M059J (cell line): ENCODE measurements around the gene EEF1A2. TPM values are rescaled to one million over a fixed set of nuclear protein-coding genes. Genes with fewer than 3 reads are reported as not detected.

Experiments used
- DNase-seq: peaks from one replicate; pipeline ENCODE4 v3.0.0-alpha.2; 2012; ENCODE audit warnings: low read depth
- total RNA-seq: library from RNA; depleted of rRNA; stranded (reverse); fragments of >200 nt; shearing (Covaris generic); gene quantifications from 2 replicates; pipeline ENCODE4 v1.2.3, GENCODE V29; 2014

Gene EEF1A2
- total RNA-seq, 1 experiment from 2014 or later = 260 TPM

- DNase-seq = no peak
Observed at GRCh38 chr20:63469713-63470101, 29.2 kb downstream of the EEF1A2 start.

DNA sequence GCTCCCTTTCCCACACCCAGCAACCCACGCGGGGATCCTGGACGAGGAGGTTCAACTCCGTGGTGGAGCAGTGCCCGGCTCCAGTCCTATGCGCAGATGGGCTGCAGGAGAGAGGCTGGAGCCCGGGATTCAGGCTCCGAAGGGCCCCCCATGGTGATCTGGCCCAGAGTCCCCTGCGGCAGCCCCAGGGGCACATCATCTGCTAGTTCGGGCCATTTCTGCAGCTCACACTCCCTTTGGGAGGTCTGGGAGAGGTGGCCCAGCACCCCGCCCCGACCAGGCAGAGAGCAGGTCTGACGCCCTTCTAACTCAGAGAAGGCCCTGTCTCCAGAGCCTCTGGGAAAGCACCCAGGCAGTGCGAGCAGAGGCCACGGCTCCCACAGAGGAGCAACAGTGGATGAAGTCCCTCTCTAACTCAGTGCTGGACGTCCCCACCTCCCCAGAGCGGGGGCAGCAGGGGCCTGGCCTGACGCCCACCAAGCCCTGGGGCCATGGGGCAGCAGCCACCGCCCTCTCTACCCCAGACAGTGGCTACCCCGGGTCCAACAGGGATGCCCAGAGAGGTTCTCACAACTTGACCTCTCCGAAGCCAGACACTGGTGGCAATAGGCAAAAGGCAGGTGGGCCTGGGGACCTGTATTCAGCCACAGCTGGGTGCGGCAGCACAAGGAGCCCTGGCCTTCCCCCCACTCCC is 29.7 kb downstream of the EEF1A2 start:
- DNase-seq = no peak

DNA sequence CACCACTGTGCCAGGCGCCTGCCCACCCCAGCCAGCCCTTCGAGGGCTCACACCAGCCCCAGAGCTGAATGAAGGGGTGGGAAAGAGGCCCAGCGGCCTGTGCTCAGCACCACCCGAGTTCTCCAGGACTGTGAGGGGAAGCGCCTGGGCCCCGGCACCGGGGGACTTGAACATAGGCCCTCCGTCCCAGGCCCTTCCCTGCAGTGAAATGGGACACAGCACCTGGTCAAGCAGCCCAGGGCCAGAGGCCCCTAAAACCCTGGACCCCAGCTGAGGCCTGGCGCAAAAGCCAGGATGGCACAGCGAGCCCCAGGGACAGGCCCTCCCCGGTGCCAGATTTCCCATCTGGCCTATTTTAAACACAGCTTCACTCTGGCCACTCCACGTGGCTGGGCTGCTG is 30.5 kb downstream of the EEF1A2 start:
- DNase-seq = no peak

DNA sequence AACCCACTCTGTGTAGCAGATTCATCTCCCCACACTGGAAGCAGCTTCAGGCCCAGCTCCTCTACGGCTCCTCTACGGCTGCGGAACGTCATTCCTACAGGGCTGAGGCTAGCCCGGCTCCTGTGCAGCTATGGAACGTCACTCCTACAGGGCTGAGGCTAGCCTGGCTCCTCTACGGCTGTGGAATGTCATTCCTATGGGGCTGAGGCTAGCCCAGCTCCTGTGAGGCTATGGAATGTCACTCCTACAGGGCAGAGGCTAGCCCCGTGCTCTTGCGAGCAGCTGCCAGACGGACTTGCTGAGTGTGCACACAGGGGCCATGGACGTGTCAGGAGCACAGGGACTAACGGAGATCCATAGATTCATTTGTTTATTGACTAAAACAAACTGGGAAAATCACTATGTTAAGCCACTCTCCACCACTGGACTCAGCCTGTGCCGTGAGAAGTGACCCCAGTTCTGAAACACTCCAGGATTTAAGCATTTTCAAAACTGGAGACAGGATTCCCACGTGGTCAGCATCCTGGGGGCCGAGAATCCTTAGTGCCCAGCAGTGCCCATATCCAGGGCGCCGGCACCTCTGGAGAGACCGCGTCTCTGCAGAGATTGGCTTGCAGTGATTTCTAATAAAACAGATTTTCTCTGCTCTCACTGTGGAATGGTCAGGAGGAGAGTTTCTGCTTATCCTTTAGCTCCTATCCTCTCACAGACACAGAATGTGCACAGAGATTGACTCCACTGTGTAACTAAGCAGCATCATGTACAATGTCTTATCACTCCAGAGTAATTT is 31.4 kb downstream of the EEF1A2 start:
- DNase-seq = no peak

GRCh38 chr20:63466861-63467260 is 32.0 kb downstream of the EEF1A2 start:
- no peak for DNase-seq

DNA sequence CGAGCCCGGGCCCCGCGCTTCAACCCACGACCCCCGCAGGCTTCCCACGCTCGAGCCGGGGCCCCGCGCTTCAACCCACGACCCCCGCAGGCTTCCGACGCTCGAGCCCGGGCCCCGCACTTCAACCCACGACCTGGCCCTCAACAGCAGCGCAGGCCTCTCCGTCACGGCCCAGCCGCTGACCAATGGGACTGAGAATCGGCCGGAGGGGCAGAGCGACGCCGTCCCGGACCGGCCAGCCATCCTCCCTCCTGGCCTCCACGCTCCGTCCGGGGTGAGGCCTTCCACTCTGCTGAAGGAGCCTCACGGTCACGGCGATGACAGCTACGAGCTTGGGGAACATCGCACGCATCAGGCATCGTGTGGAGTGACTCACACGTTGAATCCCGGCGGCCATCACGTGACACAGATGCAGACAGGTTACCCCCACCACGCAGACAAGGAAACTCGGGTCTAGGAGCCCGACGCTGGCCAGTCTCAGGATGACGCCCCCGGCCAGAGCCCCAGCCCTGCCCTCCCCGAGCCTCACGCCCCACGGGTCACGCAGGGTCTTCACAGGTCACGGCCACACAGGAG is 32.5 kb downstream of the EEF1A2 start:
- DNase-seq = no peak

DNA sequence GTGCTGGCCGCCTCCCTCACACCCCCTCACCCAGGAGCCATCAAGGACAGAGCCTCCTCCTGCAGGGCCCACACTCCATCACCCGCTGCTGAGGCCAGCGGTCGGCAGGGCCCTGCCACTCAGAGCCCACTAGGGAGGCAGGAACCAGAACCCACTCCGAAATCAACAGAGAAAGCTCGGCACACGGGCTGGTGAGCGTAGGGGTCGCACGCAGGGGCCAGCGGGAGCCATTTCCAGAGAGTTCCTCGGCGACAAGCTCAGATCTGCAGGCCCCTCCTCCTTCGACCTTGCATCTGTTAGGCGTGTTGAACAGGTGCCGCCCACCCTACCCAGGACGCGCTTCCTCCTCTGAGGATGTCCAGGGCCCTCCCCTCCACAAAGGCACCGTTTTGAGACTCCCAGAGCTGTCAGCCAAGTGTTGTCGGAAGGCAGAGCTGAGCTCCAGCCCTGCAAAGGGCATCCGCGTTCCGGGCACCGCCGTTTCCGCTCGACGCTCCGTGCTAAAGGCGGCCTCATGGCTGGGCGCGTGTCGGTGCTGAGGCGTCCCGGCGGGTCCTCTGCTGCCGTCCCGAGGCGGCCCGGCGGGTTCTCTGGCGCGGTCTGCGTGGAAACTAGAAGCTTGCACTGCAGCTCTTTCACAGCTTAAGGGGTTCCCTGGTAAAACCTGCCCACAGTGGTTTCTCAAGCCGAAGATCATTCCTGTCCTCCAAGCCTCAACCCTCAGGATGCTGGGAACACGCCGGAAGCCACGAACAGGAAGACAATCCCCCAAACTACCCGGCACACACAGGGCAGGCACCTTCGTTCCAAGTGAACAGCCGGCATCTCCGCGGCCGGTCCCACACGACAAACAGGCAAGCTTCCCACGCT is 33.3 kb downstream of the EEF1A2 start:
- DNase-seq = no peak

GRCh38 chr20:63464289-63464635 is 34.6 kb downstream of the EEF1A2 start:
- DNase-seq = no peak

DNA sequence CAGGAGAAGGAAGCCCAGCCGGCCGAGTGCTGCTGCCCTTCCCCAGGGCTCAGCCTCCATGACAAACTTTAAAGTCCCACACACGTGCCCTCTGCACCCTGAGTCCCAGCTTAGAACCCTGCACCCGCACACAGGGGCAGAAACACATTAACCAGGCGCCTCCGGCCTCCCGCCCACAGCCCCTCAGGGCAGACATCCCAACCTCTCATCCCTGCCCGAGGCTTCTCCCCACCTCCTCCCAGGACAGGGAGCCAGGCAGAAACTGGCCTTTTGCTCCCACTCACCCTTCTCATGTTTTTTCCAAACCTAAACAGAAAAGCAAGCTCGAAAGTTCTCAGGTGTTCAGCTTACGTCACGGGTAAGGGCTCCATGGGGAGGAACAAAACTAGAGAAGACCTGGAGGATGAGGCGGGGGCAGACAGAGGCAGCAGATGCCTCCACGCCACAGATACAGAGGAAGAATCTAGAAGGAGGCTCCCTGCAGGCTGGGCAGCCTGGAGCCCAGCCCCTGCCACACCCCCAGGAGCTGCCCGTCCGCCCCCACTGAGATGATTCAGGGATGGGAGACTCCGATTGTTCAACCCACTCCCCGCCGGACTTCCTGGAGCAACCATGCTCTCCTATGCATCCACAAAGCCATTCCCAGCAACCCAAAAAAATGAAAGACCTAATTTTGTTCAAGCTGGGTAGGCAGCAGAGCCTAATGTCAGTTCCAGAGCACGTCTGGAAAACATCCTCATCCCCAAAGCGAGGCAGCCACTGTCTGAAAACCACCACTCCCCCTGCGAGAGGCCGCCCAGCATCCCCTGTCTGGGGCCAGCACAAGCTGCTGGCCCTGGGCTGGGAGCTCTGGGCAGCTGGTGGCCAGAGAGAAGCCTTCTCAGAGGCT is 35.2 kb downstream of the EEF1A2 start:
- no peak for DNase-seq

- DNase-seq = no peak
Observed at GRCh38 chr20:63462244-63462643, 36.6 kb downstream of the EEF1A2 start.

- DNase-seq = no peak
Observed at GRCh38 chr20:63461104-63461763, 37.6 kb downstream of the EEF1A2 start.

- no peak for DNase-seq
Observed at GRCh38 chr20:63459070-63459380, 39.9 kb downstream of the EEF1A2 start.

DNA sequence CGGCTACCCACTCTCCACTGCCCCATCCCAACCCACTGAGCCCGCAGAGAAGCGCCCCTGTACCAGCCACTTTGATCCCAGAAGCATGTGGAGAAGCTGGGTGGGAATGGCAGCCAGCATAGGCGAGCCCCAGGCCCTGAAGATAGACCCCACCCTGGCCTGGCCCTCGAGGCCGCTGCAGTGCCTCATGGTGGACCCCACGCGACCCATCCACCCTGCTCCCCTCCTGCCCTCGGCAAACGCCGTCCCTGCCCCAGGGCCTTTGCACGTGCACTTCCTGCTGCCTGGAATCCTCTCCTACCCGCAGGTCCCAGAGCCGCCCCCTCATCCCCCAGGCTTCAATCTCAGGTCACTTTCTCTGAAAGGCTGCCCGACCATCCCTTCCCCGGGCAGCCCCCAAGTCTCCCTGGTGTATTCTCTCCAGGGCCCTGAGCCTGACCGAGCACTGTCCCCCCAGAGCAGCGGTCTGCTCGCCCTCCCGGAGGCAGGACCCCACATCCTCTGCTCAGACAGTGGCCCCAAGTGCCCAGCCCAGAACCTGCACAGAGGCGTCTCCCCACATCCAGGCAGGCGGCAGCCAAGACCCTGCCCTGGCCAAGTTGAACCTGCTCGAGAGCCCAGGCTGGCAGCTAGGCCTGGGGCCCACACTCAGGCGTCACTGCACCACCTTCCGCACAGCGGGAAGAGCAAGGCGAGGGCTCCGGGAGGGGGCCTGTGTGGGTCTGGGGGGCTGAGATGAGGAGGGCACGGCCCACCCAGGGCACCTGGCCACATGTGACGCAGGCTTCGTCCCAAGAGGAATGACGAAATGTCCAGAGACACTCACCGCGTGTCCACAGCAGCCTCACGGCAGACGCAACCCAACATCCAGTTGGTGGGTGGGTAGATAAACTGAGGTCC is 40.5 kb downstream of the EEF1A2 start:
- no peak for DNase-seq

GRCh38 chr20:63457737-63458136 is 41.1 kb downstream of the EEF1A2 start:
- DNase-seq = peak; percentile 89

DNA sequence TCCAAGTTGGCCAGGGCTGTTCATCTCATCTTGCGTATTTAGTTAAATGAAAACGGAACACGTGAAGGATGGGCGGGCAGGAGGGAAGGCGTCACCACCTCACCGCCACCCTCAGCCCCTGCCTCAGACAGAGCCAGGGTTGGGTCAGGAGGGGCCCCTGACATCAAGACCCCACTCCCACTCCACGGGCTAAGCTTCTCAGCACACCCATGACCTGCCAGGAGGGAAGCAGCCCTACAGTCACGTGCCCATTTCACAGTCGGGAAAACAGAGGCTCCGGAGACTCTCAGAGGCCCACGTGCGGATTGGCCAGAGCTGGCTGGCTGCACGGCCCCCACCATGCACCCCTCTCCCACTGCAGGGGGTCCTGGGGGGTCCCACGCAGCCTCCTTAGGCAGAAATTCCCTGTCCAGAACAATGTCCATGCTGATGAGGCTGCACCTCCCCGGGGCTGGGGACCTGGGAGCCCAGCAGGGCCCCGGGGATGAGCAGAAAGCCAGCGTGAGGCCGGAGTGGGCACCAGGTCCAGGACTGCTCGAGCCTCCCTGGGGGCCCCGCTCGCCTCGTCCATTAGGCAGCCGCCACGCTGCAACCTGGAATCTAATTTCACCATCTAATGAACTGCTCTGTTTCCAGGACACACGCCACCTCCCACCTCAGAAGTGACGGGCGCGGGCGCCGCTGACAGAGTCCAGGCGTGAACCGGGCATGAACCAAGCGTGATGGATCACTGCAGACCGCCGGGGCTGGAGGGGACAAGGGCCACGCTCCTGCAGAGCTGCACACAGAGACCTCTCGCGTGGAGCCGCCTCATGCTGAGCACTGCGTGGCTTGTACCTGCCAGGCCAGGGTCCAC is 42.2 kb downstream of the EEF1A2 start:
- DNase-seq = no peak

- no peak for DNase-seq
Observed at GRCh38 chr20:63455568-63455859, 43.4 kb downstream of the EEF1A2 start.

- no peak for DNase-seq
Observed at GRCh38 chr20:63454731-63455567, 43.9 kb downstream of the EEF1A2 start.
